HEK293 (cell line): ENCODE measurements around the gene GSC2.
A peak's percentile ranks its signal among the peaks of the same experiment; 100 is the strongest.

Experiments
- CTCF ChIA-PET: fragments of 350-600 bp; formaldehyde crosslinking; extraction: SDS; loops from one replicate; lab custom pipeline; 2021; ENCODE audit warnings: antibody characterized with exemption; lab: Yijun Ruan, JAX
- POLR2A ChIA-PET: fragments of 300-600 bp; formaldehyde crosslinking; extraction: SDS; loops from one replicate; lab custom pipeline; 2020; ENCODE audit warnings: antibody characterized with exemption, inconsistent platforms; lab: Yijun Ruan, JAX
- H3K27ac ChIP-seq: fragments of 200-500 bp; sonication (Bioruptor generic); 2 replicates; pipeline ENCODE4 v1.5.1; 2014; ENCODE audit warnings: low read depth, low read length, control low read depth, inconsistent platforms; ENCODE audit errors: extremely low read depth
- H3K36me3 ChIP-seq, 2 experiments: fragments of 200-500 bp in 1 of 2; sonication (Bioruptor generic) in 1 of 2; 1 replicate in 1 of 2; 2 replicates in 1 of 2; pipeline ENCODE4 v1.5.1; 2014 to 2017; ENCODE audit warnings: inconsistent platforms in 2 of 2, low read length in 2 of 2; ENCODE audit not compliant: control insufficient read depth in 2 of 2, insufficient read depth in 1 of 2
- H3K4me1 ChIP-seq: fragments of 200-500 bp; sonication (Bioruptor generic); 2 replicates; pipeline ENCODE4 v1.5.1; 2014; ENCODE audit warnings: mild to moderate bottlenecking, low read length, inconsistent platforms; ENCODE audit not compliant: control insufficient read depth, insufficient read depth
- H3K4me3 ChIP-seq: 2 replicates; pipeline ENCODE4 v1.5.1; 2011; ENCODE audit warnings: low read depth, mild to moderate bottlenecking, control low read depth, low read length, moderate library complexity
- H3K9me3 ChIP-seq: fragments of 200-500 bp; sonication (Bioruptor generic); 2 replicates; pipeline ENCODE4 v1.5.1; 2014; ENCODE audit warnings: low read depth, low read length, inconsistent platforms; ENCODE audit not compliant: control insufficient read depth, insufficient read depth
- GFI1B ChIP-seq: fragments of 450-650 bp; formaldehyde crosslinking; IDR thresholded peaks from 2 replicates; pipeline ENCODE4 v1.5.1; 2016; ENCODE audit warnings: missing biosample characterization, missing genetic modification characterization
- HOXC10 ChIP-seq: sonication (generic); formaldehyde crosslinking; IDR thresholded peaks from 2 replicates; pipeline ENCODE4 v1.8.1; 2023; ENCODE audit warnings: mild to moderate bottlenecking, missing genetic modification reagents
- HOXD13 ChIP-seq: sonication (generic); formaldehyde crosslinking; IDR thresholded peaks from 2 replicates; pipeline ENCODE4 v1.8.0; 2022; ENCODE audit warnings: missing genetic modification reagents, borderline replicate concordance
- KLF16 ChIP-seq: fragments of 450-650 bp; formaldehyde crosslinking; IDR thresholded peaks from 2 replicates; pipeline ENCODE4 v1.5.1; 2017; ENCODE audit warnings: missing biosample characterization, missing genetic modification characterization
- KLF7 ChIP-seq: fragments of 450-650 bp; formaldehyde crosslinking; IDR thresholded peaks from 2 replicates; pipeline ENCODE4 v1.5.1; 2016; ENCODE audit warnings: missing biosample characterization, missing genetic modification characterization, borderline replicate concordance
- KLF8 ChIP-seq: fragments of 450-650 bp; formaldehyde crosslinking; IDR thresholded peaks from 2 replicates; pipeline ENCODE4 v1.5.1; 2016; ENCODE audit warnings: missing biosample characterization, missing genetic modification characterization
- PRDM6 ChIP-seq: fragments of 450-650 bp; formaldehyde crosslinking; IDR thresholded peaks from 2 replicates; pipeline ENCODE4 v1.5.1; 2017; ENCODE audit warnings: missing biosample characterization, missing genetic modification characterization
- TSHZ1 ChIP-seq: fragments of 450-650 bp; formaldehyde crosslinking; IDR thresholded peaks from 2 replicates; pipeline ENCODE4 v1.5.1; 2016; ENCODE audit warnings: missing biosample characterization, missing genetic modification characterization, borderline replicate concordance
- ZBTB17 ChIP-seq: fragments of 450-650 bp; formaldehyde crosslinking; IDR thresholded peaks from 2 replicates; pipeline ENCODE4 v1.5.1; 2016; ENCODE audit warnings: missing biosample characterization, missing genetic modification characterization
- ZBTB7A ChIP-seq: fragments of 450-650 bp; formaldehyde crosslinking; IDR thresholded peaks from 2 replicates; pipeline ENCODE4 v1.5.1; 2016; ENCODE audit warnings: low read depth, missing biosample characterization, missing genetic modification characterization
- ZIC2 ChIP-seq: fragments of 450-650 bp; formaldehyde crosslinking; IDR thresholded peaks from 2 replicates; pipeline ENCODE4 v1.5.1; 2016; ENCODE audit warnings: missing biosample characterization, missing genetic modification characterization
- ZNF155 ChIP-seq: fragments of 450-650 bp; formaldehyde crosslinking; IDR thresholded peaks from 2 replicates; pipeline ENCODE4 v1.5.1; 2016; ENCODE audit warnings: missing biosample characterization, missing genetic modification characterization
- ZNF16 ChIP-seq: fragments of 450-650 bp; formaldehyde crosslinking; IDR thresholded peaks from 2 replicates; pipeline ENCODE4 v1.5.1; 2016; ENCODE audit warnings: low read depth, missing biosample characterization, missing genetic modification characterization
- ZNF221 ChIP-seq: fragments of 450-650 bp; formaldehyde crosslinking; IDR thresholded peaks from 2 replicates; pipeline ENCODE4 v1.5.1; 2017; ENCODE audit warnings: missing biosample characterization, missing genetic modification characterization, borderline replicate concordance
- ZNF266 ChIP-seq: fragments of 450-650 bp; formaldehyde crosslinking; IDR thresholded peaks from 2 replicates; pipeline ENCODE4 v1.5.1; 2016; ENCODE audit warnings: missing biosample characterization, missing genetic modification characterization, low read depth
- ZNF280D ChIP-seq: fragments of 450-650 bp; formaldehyde crosslinking; IDR thresholded peaks from 2 replicates; pipeline ENCODE4 v1.5.1; 2016; ENCODE audit warnings: missing biosample characterization, missing genetic modification characterization
- ZNF37A ChIP-seq: fragments of 450-650 bp; IDR thresholded peaks from 2 replicates; pipeline ENCODE4 v1.5.1; 2018; ENCODE audit warnings: missing biosample characterization, missing genetic modification characterization
- ZNF596 ChIP-seq: fragments of 450-650 bp; IDR thresholded peaks from 2 replicates; pipeline ENCODE4 v1.5.0; 2018; ENCODE audit warnings: missing biosample characterization, mild to moderate bottlenecking, missing genetic modification characterization, moderate library complexity
- ZNF610 ChIP-seq: fragments of 450-650 bp; formaldehyde crosslinking; IDR thresholded peaks from 2 replicates; pipeline ENCODE4 v1.5.1; 2016; ENCODE audit warnings: missing biosample characterization, missing genetic modification characterization, borderline replicate concordance
- ZNF645 ChIP-seq: fragments of 450-650 bp; formaldehyde crosslinking; IDR thresholded peaks from 2 replicates; pipeline ENCODE4; 2016; ENCODE audit warnings: missing biosample characterization, missing genetic modification characterization
- ZNF792 ChIP-seq: fragments of 450-650 bp; formaldehyde crosslinking; IDR thresholded peaks from 2 replicates; pipeline ENCODE4 v1.5.1; 2016; ENCODE audit warnings: missing biosample characterization, missing genetic modification characterization
- TF ChIP-seq, protein P1 (sequence below): fragments of 450-650 bp; formaldehyde crosslinking; IDR thresholded peaks from 2 replicates; pipeline ENCODE4 v1.5.1; 2016; ENCODE audit warnings: missing biosample characterization, missing genetic modification characterization

Gene GSC2

GRCh38 chr22:19151329-19152191 lies 1.5 kb upstream of the GSC2 start:
- Histone ChIP-seq H3K9me3 (no peaks in the 10 kb centered on the region), H3K27ac (no peak overlapping the region)
- CTCF ChIA-PET: interaction anchor here (0.6 kb wide), 1 partner anchor 456 kb away, joined by 3 read pairs; no protein-coding TSS in a partner anchor
- TF ChIP-seq ZNF16 (tag by site-specific recombination) (no peak), KLF16 (no peak), TSHZ1 (tag by site-specific recombination) (no peak), KLF8 (0 out of 2 replicates have a peak, but pooled peaks have one; percentile 26), KLF7 (tag by site-specific recombination) (no peak), HOXD13 (no peak), ZNF792 (tag by site-specific recombination) (no peak), ZIC2 (tag by site-specific recombination) (no peak), GFI1B (tag by site-specific recombination) (no peak), ZNF155 (tag by site-specific recombination) (no peak), PRDM6 (tag by site-specific recombination) (no peak), ZNF221 (tag by site-specific recombination) (no peak), ZNF266 (tag by site-specific recombination) (no peak), ZBTB17 (no peak), ZNF610 (tag by site-specific recombination) (no peak), ZNF645 (no peak), ZNF280D (tag by site-specific recombination) (0 out of 2 replicates have a peak, but pooled peaks have one; percentile 70), HOXC10 (CRISPR knock-in tag) (no peak), ZBTB7A (tag by site-specific recombination) (no peak), ZNF596 (no peak), ZNF37A (tag by site-specific recombination) (no peak)
- TF ChIP-seq, protein P1, sequence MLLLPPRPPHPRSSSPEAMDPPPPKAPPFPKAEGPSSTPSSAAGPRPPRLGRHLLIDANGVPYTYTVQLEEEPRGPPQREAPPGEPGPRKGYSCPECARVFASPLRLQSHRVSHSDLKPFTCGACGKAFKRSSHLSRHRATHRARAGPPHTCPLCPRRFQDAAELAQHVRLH (tag by site-specific recombination): peak; percentile 84
- TF ChIP-seq, all 188 proteins: peak for 3
- Histone ChIP-seq H3K4me3 (no peak overlapping the region), H3K36me3 (no peaks in the 10 kb centered on the region), H3K4me1 (no peaks in the 10 kb centered on the region)
- POLR2A ChIA-PET: interaction anchor here (0.8 to 1.3 kb wide), 2 partner anchors 21 to 22 kb away, joined by 3 to 4 read pairs; no protein-coding TSS in a partner anchor
